A549 (cell line): ENCODE results near the gene MFAP2. TPM values are rescaled to one million over a fixed set of nuclear protein-coding genes. Genes with fewer than 3 reads are reported as not detected.

Experiments
- ATAC-seq, 2 experiments: fragments of 200-7000 bp in 1 of 2; fragments of >200 bp in 1 of 2; cut with Nextera tagmentation in 1 of 2; cut with Tn5 transposase in 1 of 2; 3 replicates each; pipeline versions ENCODE4 v1.8.0 to v1.9.1; 2018 to 2020; ENCODE audit warnings: mild to moderate bottlenecking in 1 of 2, moderate library complexity in 1 of 2
- CTCF ChIA-PET: fragments of 300-600 bp; sonication (Branson Sonifier 250); formaldehyde crosslinking; extraction: SDS; loops from one replicate; lab custom pipeline; 2021; ENCODE audit warnings: antibody characterized with exemption, inconsistent platforms; lab: Yijun Ruan, JAX
- POLR2A ChIA-PET: fragments of 350-600 bp; formaldehyde crosslinking; extraction: SDS; loops from one replicate; lab custom pipeline; 2021; ENCODE audit warnings: antibody characterized with exemption, inconsistent platforms; lab: Yijun Ruan, JAX
- DNase-seq, 2 experiments: peaks; one replicate each; pipeline versions ENCODE4 v3.0.0 to v3.0.0-alpha.2; 2011 to 2016; ENCODE audit warnings: low read depth in 1 of 2, low spot score in 1 of 2
- FAIRE-seq: peaks from 2 replicates; lab custom pipeline; 2011; peaks lifted over from hg19 to GRCh38; lab: Jason Lieb, UNC
- H3K27ac ChIP-seq, 2 experiments: fragments of >200 bp; sonication (Bioruptor Twin); formaldehyde crosslinking; 3 replicates each; pipeline ENCODE4 v1.5.1; 2016 to 2017
- H3K4me1 ChIP-seq: fragments of >200 bp; sonication (Bioruptor Twin); formaldehyde crosslinking; 3 replicates; pipeline ENCODE4 v1.6.1; 2016
- H3K4me2 ChIP-seq: fragments of >200 bp; sonication (Bioruptor Twin); formaldehyde crosslinking; 3 replicates; pipeline ENCODE4 v1.6.1; 2016
- H3K4me3 ChIP-seq: fragments of >200 bp; sonication (Bioruptor Twin); formaldehyde crosslinking; 3 replicates; pipeline ENCODE4 v1.5.1; 2016
- H3K9me3 ChIP-seq: fragments of >200 bp; sonication (Bioruptor Twin); formaldehyde crosslinking; 3 replicates; pipeline ENCODE4 v1.6.1; 2016
- BHLHE40 ChIP-seq: IDR thresholded peaks from 2 replicates; pipeline ENCODE4 v1.6.1; 2012; ENCODE audit warnings: low read depth, low read length, inconsistent platforms
- EHMT2 ChIP-seq: fragments of 200-600 bp; sonication (generic); IDR thresholded peaks from 2 replicates; pipeline ENCODE4 v1.6.1; 2016; ENCODE audit warnings: antibody characterized with exemption, low read depth, mild to moderate bottlenecking, moderate library complexity
- ESRRA ChIP-seq: fragments of 150-350 bp; IDR thresholded peaks from 2 replicates; pipeline ENCODE4 v1.6.1; 2014; ENCODE audit warnings: mild to moderate bottlenecking, low read length, borderline replicate concordance
- FOSL2 ChIP-seq, 2 experiments: fragments of 450-650 bp in 1 of 2; fragments of >200 bp in 1 of 2; sonication (Bioruptor Twin) in 1 of 2; formaldehyde crosslinking; IDR thresholded peaks; 2 replicates each; pipeline versions ENCODE4 v1.5.0 to v1.6.1; 2016 to 2020; ENCODE audit warnings: mild to moderate bottlenecking in 1 of 2, moderate library complexity in 1 of 2
- HOXA7 ChIP-seq: fragments of 250-450 bp; sonication (Bioruptor Pico); IDR thresholded peaks from 2 replicates; pipeline ENCODE4 v1.5.0; 2020; ENCODE audit warnings: mild to moderate bottlenecking, moderate library complexity
- HOXB5 ChIP-seq: fragments of 250-450 bp; sonication (Bioruptor Pico); IDR thresholded peaks from 2 replicates; pipeline ENCODE4 v1.5.0; 2020; ENCODE audit warnings: mild to moderate bottlenecking, moderate library complexity
- JUNB ChIP-seq: fragments of >200 bp; sonication (Bioruptor Twin); formaldehyde crosslinking; IDR thresholded peaks from 2 replicates; pipeline ENCODE4 v1.6.1; 2016
- KDM1A ChIP-seq: fragments of 200-600 bp; sonication (generic); IDR thresholded peaks from 2 replicates; pipeline ENCODE4 v1.6.1; 2016; ENCODE audit warnings: low read depth, mild to moderate bottlenecking
- KDM5A ChIP-seq: fragments of 200-600 bp; sonication (generic); IDR thresholded peaks from 2 replicates; pipeline ENCODE4 v1.6.1; 2016; ENCODE audit warnings: antibody characterized with exemption, mild to moderate bottlenecking
- MAFK ChIP-seq: fragments of 450-650 bp; IDR thresholded peaks from 2 replicates; pipeline ENCODE4 v1.6.1; 2014; ENCODE audit not compliant: partially characterized antibody
- MAZ ChIP-seq: fragments of 150-350 bp; IDR thresholded peaks from 2 replicates; pipeline ENCODE4 v1.6.1; 2014; ENCODE audit warnings: antibody characterized with exemption, low read depth, low read length, borderline replicate concordance
- MYC ChIP-seq: IDR thresholded peaks from 2 replicates; pipeline ENCODE4 v1.6.1; 2012; ENCODE audit warnings: mild to moderate bottlenecking, inconsistent platforms, low read length, improper control_type of control experiment, borderline replicate concordance
- NFE2L2 ChIP-seq: fragments of 150-350 bp; conservative IDR thresholded peaks from 2 replicates; pipeline ENCODE4 v1.6.1; 2014; ENCODE audit warnings: low read length
- NPAS2 ChIP-seq: fragments of 250-450 bp; sonication (Bioruptor Pico); IDR thresholded peaks from 2 replicates; pipeline ENCODE4 v1.8.0; 2022; ENCODE audit warnings: mild to moderate bottlenecking, moderate library complexity, borderline replicate concordance
- NR3C1 ChIP-seq: fragments of >200 bp; sonication (Bioruptor Twin); formaldehyde crosslinking; IDR thresholded peaks from 3 replicates; pipeline ENCODE4 v1.6.1; 2017
- SREBF2 ChIP-seq: fragments of 450-650 bp; IDR thresholded peaks from 2 replicates; pipeline ENCODE4 v1.6.1; 2014; ENCODE audit warnings: mild to moderate bottlenecking, moderate library complexity
- ZC3H11A ChIP-seq: fragments of 450-650 bp; IDR thresholded peaks from 2 replicates; pipeline ENCODE4 v1.6.1; 2014; ENCODE audit warnings: antibody characterized with exemption, mild to moderate bottlenecking
- ZFP36 ChIP-seq: fragments of 450-650 bp; IDR thresholded peaks from 2 replicates; pipeline ENCODE4 v1.6.1; 2014; ENCODE audit warnings: borderline replicate concordance; ENCODE audit not compliant: partially characterized antibody
- ZNF302 ChIP-seq: fragments of 250-450 bp; sonication (Bioruptor Pico); IDR thresholded peaks from 2 replicates; pipeline ENCODE4 v1.9.0; 2021; ENCODE audit warnings: inconsistent platforms, mild to moderate bottlenecking, moderate library complexity
- WGBS: methylation state at CpG from one replicate; pipeline ENCODE4 v1.1.6; 2017; ENCODE audit errors: missing lambda C conversion rate; 5-methylcytosine and 5-hydroxymethylcytosine counted together
- polyA plus RNA-seq, 4 experiments: library from polyadenylated mRNA; depleted of rRNA in 3 of 4; stranded (reverse); fragments of >200 nt; fragmentation: RNase III in 1 of 4; extraction: RNeasy Plus Mini Kit Qiagen cat#74134 plus additional on column Dnase treatment in 1 of 4; gene quantifications; 2 replicates in 3 of 4; 3 replicates in 1 of 4; pipeline ENCODE4 v1.2.3, GENCODE V29; 2011 to 2017
- TF ChIP-seq, protein P1 (sequence below): IDR thresholded peaks from 2 replicates; pipeline ENCODE4 v1.6.1; 2012
- TF ChIP-seq, protein P2 (sequence below): fragments of >200 bp; sonication (Bioruptor Twin); formaldehyde crosslinking; IDR thresholded peaks from 3 replicates; pipeline ENCODE4 v1.5.1; 2016
- TF ChIP-seq, protein P3 (sequence below): fragments of >200 bp; sonication (Bioruptor Twin); formaldehyde crosslinking; IDR thresholded peaks from 3 replicates; pipeline ENCODE4 v1.6.1; 2016

MFAP2 gene
- polyA plus RNA-seq, 2 of the 4 experiments (the other 2 are of a cell fraction), result 0.45 to 0.90 TPM

DNA sequence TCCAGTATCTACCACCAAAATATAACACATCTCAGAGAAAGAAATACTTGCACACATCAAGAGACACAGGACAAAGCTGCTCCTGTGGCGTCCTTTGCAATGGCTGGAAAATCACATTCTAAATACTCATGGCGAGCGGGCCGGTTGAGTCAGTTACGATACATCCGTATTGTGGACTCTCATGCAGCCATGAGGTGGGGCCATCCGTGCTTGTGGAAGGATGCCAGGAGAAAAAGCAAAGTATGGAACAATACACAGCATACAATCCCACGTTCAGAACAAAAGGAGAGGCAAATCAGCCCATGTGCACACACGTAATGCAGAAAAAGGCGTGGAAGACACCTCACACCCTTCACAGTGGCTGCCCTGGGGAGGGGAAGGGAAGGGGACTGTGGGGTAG lies 18.2 kb upstream of the MFAP2 start:
- ChIA-PET POLR2A (no interaction called here), CTCF (interaction anchor here (1.6 kb wide), 1 partner anchor 12 kb away, joined by 4 read pairs; no protein-coding TSS in a partner anchor)
- H3K27ac ChIP-seq, result no peak overlapping the region
- FAIRE-seq (no peak), ATAC-seq (no peak), DNase-seq (no peak)
- 61% methylated on average over 9 of the region's 10 CpGs for WGBS
- no peak for TF ChIP-seq ZC3H11A
- TF ChIP-seq KDM5A, result no peak
- no peak for TF ChIP-seq ESRRA
- no peak for TF ChIP-seq ZFP36
- TF ChIP-seq MYC, result no peak
- no peak for TF ChIP-seq HOXB5
- TF ChIP-seq, protein P1, sequence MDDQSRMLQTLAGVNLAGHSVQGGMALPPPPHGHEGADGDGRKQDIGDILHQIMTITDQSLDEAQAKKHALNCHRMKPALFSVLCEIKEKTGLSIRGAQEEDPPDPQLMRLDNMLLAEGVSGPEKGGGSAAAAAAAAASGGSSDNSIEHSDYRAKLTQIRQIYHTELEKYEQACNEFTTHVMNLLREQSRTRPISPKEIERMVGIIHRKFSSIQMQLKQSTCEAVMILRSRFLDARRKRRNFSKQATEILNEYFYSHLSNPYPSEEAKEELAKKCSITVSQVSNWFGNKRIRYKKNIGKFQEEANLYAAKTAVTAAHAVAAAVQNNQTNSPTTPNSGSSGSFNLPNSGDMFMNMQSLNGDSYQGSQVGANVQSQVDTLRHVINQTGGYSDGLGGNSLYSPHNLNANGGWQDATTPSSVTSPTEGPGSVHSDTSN, result no peak
- TF ChIP-seq BHLHE40, result no peak
- H3K4me3 ChIP-seq, result no peak overlapping the region
- no peaks in the 10 kb centered on the region for H3K9me3 ChIP-seq
- H3K4me2 ChIP-seq, result no peak overlapping the region
- peaks cover 8% of the 10 kb centered on the region for H3K4me1 ChIP-seq

DNA sequence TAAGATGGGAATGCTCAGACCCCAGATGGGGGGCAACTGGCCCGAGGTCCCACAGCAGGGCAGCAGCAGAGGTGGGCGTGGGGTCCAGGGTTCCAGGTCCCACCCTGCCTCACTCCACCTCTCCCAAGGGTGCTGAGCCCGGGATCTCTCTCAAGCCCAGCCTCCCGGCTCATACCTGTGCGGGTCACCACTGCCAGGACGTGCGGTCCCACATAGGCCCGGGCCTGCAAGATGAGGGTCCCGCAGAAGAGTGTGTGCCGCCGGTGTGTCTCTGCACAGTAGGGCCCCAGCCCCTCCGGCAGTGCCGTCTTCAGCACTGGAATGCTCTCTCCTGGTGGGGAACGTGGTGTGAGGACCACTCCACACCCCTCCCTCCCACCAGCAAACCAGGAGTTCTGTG lies 16.4 kb upstream of the MFAP2 start:
- WGBS, result 97% methylated on average over 5 of the region's 14 CpGs
- Histone ChIP-seq H3K27ac (no peak overlapping the region), H3K4me1 (no peaks in the 10 kb centered on the region), H3K9me3 (no peaks in the 10 kb centered on the region), H3K4me2 (no peak overlapping the region), H3K4me3 (no peak overlapping the region)
- ChIA-PET CTCF (interaction anchor here (1.5 kb wide), 1 partner anchor 41 kb away, joined by 3 read pairs; no protein-coding TSS in a partner anchor), POLR2A (no interaction called here)
- no peak for TF ChIP-seq KDM1A
- TF ChIP-seq, protein P2, sequence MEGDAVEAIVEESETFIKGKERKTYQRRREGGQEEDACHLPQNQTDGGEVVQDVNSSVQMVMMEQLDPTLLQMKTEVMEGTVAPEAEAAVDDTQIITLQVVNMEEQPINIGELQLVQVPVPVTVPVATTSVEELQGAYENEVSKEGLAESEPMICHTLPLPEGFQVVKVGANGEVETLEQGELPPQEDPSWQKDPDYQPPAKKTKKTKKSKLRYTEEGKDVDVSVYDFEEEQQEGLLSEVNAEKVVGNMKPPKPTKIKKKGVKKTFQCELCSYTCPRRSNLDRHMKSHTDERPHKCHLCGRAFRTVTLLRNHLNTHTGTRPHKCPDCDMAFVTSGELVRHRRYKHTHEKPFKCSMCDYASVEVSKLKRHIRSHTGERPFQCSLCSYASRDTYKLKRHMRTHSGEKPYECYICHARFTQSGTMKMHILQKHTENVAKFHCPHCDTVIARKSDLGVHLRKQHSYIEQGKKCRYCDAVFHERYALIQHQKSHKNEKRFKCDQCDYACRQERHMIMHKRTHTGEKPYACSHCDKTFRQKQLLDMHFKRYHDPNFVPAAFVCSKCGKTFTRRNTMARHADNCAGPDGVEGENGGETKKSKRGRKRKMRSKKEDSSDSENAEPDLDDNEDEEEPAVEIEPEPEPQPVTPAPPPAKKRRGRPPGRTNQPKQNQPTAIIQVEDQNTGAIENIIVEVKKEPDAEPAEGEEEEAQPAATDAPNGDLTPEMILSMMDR, result no peak
- TF ChIP-seq ZNF302, result no peak
- no peak for TF ChIP-seq NR3C1
- no peak for TF ChIP-seq FOSL2 (IDR thresholded peaks at IDR 0.05)
- no peak for TF ChIP-seq FOSL2 (CRISPR knock-in tag; IDR thresholded peaks at IDR 0.05)
- TF ChIP-seq NFE2L2, result no peak
- TF ChIP-seq, protein P3, sequence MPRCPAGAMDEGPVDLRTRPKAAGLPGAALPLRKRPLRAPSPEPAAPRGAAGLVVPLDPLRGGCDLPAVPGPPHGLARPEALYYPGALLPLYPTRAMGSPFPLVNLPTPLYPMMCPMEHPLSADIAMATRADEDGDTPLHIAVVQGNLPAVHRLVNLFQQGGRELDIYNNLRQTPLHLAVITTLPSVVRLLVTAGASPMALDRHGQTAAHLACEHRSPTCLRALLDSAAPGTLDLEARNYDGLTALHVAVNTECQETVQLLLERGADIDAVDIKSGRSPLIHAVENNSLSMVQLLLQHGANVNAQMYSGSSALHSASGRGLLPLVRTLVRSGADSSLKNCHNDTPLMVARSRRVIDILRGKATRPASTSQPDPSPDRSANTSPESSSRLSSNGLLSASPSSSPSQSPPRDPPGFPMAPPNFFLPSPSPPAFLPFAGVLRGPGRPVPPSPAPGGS, result no peak
- TF ChIP-seq SREBF2, result no peak
- TF ChIP-seq HOXA7 (CRISPR knock-in tag), result no peak
- TF ChIP-seq MAFK, result no peak
- no peak for TF ChIP-seq MAZ
- no peak for TF ChIP-seq EHMT2
- no peak for TF ChIP-seq NPAS2 (CRISPR knock-in tag)
- TF ChIP-seq JUNB, result no peak
- no peak for TF ChIP-seq KDM5A
- FAIRE-seq, result no peak
- ATAC-seq, result no peak
- no peak for DNase-seq
